ENCODE results near the gene C17orf67. TPM values are rescaled to one million over a fixed set of nuclear protein-coding genes. Genes with fewer than 3 reads are reported as not detected.

The C17orf67 gene
- total and polyA plus RNA-seq, 2 experiments from 2014 or later, result 0.27 to 0.73 TPM

- no peaks in the 10 kb centered on the region for H3K9me2 ChIP-seq (replicated peaks; ENCODE audit: insufficient read depth)
Observed at GRCh38 chr17:56842577-56842976, 8.9 kb upstream of the C17orf67 start.

GRCh38 chr17:56838687-56839086 is 5.0 kb upstream of the C17orf67 start:
- TF ChIP-seq CTCF (IDR thresholded peaks at IDR 0.05; ENCODE audit: poor library complexity), result no peak
- TF ChIP-seq EZH2phosphoT487 (IDR thresholded peaks at IDR 0.05; ENCODE audit: low read depth, severe bottlenecking, unreplicated experiment), result no peak
- no peak for TF ChIP-seq EZH2 (IDR thresholded peaks at IDR 0.05; ENCODE audit: borderline replicate concordance)
- Histone ChIP-seq H3K9me3 (ENCODE audit: low read depth) (no peaks in the 10 kb centered on the region), H3K27ac (no peak overlapping the region), H3K9me2 (replicated peaks; ENCODE audit: insufficient read depth) (no peaks in the 10 kb centered on the region), H3K4me1 (ENCODE audit: insufficient read depth) (peaks cover 7% of the 10 kb centered on the region), H3K4me3 (no peak overlapping the region), H3K4me2 (no peak overlapping the region), H3K36me3 (replicated peaks; ENCODE audit: insufficient read depth, low read depth) (no peaks in the 10 kb centered on the region), H2AFZ (no peak overlapping the region), H3K79me2 (peaks cover 4% of the 10 kb centered on the region), H3K27me3 (no peaks in the 10 kb centered on the region), H4K20me1 (ENCODE audit: insufficient read depth, poor library complexity, severe bottlenecking) (no peaks in the 10 kb centered on the region)
- no peak for DNase-seq (ENCODE audit: low spot score)
- WGBS (ENCODE audit: low lambda C conversion rate, missing lambda C conversion rate), result 94% methylated on average over 3 of the region's 3 CpGs

More at GRCh38 chr17:56842577-56842976, 8.9 kb upstream of the C17orf67 start:
- no peaks in the 10 kb centered on the region for H4K20me1 ChIP-seq (ENCODE audit: insufficient read depth, poor library complexity, severe bottlenecking)
- no peak overlapping the region for H3K27ac ChIP-seq
- no peaks in the 10 kb centered on the region for H3K9me3 ChIP-seq (ENCODE audit: low read depth)
- no peaks in the 10 kb centered on the region for H3K27me3 ChIP-seq
- no peaks in the 10 kb centered on the region for H3K79me2 ChIP-seq
- no peak overlapping the region for H2AFZ ChIP-seq
- H3K4me1 ChIP-seq (ENCODE audit: insufficient read depth), result no peaks in the 10 kb centered on the region
- H3K4me3 ChIP-seq, result no peak overlapping the region
- TF ChIP-seq EZH2 (IDR thresholded peaks at IDR 0.05; ENCODE audit: borderline replicate concordance), result no peak
- no peak for TF ChIP-seq CTCF (IDR thresholded peaks at IDR 0.05; ENCODE audit: poor library complexity)
- no peak for TF ChIP-seq EZH2phosphoT487 (IDR thresholded peaks at IDR 0.05; ENCODE audit: low read depth, severe bottlenecking, unreplicated experiment)
- WGBS (ENCODE audit: low lambda C conversion rate, missing lambda C conversion rate), result 76% methylated on average over 2 of the region's 2 CpGs
- H3K4me2 ChIP-seq, result no peak overlapping the region
- no peak for DNase-seq (ENCODE audit: low spot score)
- H3K36me3 ChIP-seq (replicated peaks; ENCODE audit: insufficient read depth, low read depth), result no peaks in the 10 kb centered on the region

GRCh38 chr17:56835264-56835585 is 1.5 kb upstream of the C17orf67 start:
- no peak for TF ChIP-seq EZH2phosphoT487 (IDR thresholded peaks at IDR 0.05; ENCODE audit: low read depth, severe bottlenecking, unreplicated experiment)
- no peak for TF ChIP-seq CTCF (IDR thresholded peaks at IDR 0.05; ENCODE audit: poor library complexity)
- no peak for TF ChIP-seq EZH2 (IDR thresholded peaks at IDR 0.05; ENCODE audit: borderline replicate concordance)
- H3K4me1 ChIP-seq (ENCODE audit: insufficient read depth), result peaks cover 7% of the 10 kb centered on the region
- H3K4me3 ChIP-seq, result peak overlapping the region; percentile 54
- H2AFZ ChIP-seq, result peak overlapping the region; percentile 88
- peak overlapping the region; percentile 94 for H3K4me2 ChIP-seq
- H3K36me3 ChIP-seq (replicated peaks; ENCODE audit: insufficient read depth, low read depth), result no peaks in the 10 kb centered on the region
- no peaks in the 10 kb centered on the region for H3K9me2 ChIP-seq (replicated peaks; ENCODE audit: insufficient read depth)
- peak overlapping the region; percentile 86 for H3K27ac ChIP-seq
- no peak for DNase-seq (ENCODE audit: low spot score)
- WGBS (ENCODE audit: low lambda C conversion rate, missing lambda C conversion rate), result 61% methylated on average over 7 of the region's 7 CpGs
- H4K20me1 ChIP-seq (ENCODE audit: insufficient read depth, poor library complexity, severe bottlenecking), result no peaks in the 10 kb centered on the region
- no peaks in the 10 kb centered on the region for H3K9me3 ChIP-seq (ENCODE audit: low read depth)
- no peaks in the 10 kb centered on the region for H3K27me3 ChIP-seq
- H3K79me2 ChIP-seq, result peaks cover 12% of the 10 kb centered on the region
